Measurements from ENCODE around the gene CROCC2.

CROCC2 gene

GRCh38 chr2:240964704-240965295 is 58.7 kb downstream of the CROCC2 start:
- H3K4me3 ChIP-seq (replicated peaks; ENCODE audit: low read depth, low read length) = no peak overlapping the region
- TF ChIP-seq, protein P1, sequence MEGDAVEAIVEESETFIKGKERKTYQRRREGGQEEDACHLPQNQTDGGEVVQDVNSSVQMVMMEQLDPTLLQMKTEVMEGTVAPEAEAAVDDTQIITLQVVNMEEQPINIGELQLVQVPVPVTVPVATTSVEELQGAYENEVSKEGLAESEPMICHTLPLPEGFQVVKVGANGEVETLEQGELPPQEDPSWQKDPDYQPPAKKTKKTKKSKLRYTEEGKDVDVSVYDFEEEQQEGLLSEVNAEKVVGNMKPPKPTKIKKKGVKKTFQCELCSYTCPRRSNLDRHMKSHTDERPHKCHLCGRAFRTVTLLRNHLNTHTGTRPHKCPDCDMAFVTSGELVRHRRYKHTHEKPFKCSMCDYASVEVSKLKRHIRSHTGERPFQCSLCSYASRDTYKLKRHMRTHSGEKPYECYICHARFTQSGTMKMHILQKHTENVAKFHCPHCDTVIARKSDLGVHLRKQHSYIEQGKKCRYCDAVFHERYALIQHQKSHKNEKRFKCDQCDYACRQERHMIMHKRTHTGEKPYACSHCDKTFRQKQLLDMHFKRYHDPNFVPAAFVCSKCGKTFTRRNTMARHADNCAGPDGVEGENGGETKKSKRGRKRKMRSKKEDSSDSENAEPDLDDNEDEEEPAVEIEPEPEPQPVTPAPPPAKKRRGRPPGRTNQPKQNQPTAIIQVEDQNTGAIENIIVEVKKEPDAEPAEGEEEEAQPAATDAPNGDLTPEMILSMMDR (IDR thresholded peaks at IDR 0.05; ENCODE audit: low read depth, low read length, missing control alignments) = no peak
- no peak for DNase-seq (ENCODE audit: extremely low read depth, low read depth)

- DNase-seq (ENCODE audit: extremely low read depth, low read depth) = no peak
- H3K4me3 ChIP-seq (replicated peaks; ENCODE audit: low read depth, low read length) = no peak overlapping the region
- TF ChIP-seq, protein P1 (IDR thresholded peaks at IDR 0.05; ENCODE audit: low read depth, low read length, missing control alignments) = no peak
These were observed 59.3 kb downstream of the CROCC2 start for GRCh38 chr2:240965296-240965904.

DNA sequence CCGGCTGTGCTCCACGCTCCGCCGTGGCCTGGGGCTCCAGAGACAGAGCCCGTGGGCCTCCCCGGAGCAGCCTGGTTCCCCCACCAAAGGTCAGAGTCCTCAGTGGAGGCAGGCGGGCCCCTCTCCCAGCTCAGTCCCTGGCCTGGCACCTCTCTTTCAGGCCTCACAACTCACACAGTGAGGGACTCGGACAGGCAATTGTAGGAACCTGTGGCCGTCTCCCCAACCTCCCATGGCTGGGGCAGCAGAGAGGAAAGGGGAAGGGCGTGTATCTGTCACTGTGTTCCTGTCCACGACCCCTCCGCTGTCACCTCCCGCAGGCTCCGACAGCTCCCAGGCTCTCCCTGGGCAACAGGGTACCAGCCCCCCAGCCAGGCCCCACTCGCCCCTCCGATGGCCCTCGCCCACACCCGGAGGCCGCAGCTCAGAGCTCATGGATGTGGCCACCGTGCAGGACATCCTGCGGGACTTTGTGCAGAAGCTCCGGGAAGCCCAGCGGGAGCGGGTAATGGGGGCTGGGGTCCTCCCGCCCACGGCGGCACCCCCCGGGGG is 59.8 kb downstream of the CROCC2 start:
- TF ChIP-seq, protein P1 (IDR thresholded peaks at IDR 0.05; ENCODE audit: low read depth, low read length, missing control alignments) = no peak
- DNase-seq (ENCODE audit: extremely low read depth, low read depth) = no peak
- no peak overlapping the region for H3K4me3 ChIP-seq (replicated peaks; ENCODE audit: low read depth, low read length)

GRCh38 chr2:240966457-240966905 is 60.3 kb downstream of the CROCC2 start:
- no peak overlapping the region for H3K4me3 ChIP-seq (replicated peaks; ENCODE audit: low read depth, low read length)
- DNase-seq (ENCODE audit: extremely low read depth, low read depth) = no peak
- TF ChIP-seq, protein P1 (IDR thresholded peaks at IDR 0.05; ENCODE audit: low read depth, low read length, missing control alignments) = no peak

DNA sequence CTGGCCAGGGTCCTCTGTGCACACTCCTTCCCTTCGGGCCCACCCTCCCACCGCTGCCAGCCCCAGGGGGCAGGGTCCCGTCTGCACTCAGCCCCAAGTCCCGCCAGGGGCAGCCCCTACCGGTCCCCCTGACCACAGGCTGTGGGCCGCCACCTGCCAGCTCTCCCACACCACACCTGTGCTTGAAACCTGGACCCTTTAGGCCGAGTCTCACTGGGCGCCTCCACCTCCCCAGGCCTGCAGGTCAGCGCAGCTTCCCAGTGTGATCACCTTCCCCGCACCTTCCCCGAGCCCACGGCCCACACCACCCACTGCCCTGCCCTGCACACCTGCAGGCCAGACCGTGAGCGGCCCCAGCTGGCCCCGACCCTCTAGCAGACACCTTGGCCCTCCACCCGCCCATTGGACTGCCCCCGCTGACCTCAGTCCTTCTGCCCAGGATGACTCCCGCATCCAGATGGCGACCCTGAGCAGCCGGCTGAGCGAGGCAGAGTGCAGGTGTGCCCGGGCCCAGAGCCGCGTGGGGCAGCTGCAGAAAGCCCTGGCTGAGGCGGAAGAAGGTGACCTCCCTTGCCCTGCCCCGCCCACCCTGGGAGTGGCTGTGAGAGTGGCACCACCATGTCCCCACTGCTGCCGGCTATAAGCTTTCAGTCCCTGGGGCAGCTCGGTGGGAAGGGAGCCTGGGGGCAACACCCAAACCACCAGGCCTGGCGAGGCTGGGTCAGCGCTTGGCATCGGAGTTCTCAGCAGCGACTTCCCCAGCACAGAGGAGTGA is 61.0 kb downstream of the CROCC2 start:
- H3K4me3 ChIP-seq (replicated peaks; ENCODE audit: low read depth, low read length) = no peak overlapping the region
- TF ChIP-seq, protein P1 (IDR thresholded peaks at IDR 0.05; ENCODE audit: low read depth, low read length, missing control alignments) = no peak
- DNase-seq (ENCODE audit: extremely low read depth, low read depth) = no peak

GRCh38 chr2:240967681-240968621 is 61.8 kb downstream of the CROCC2 start:
- H3K4me3 ChIP-seq (replicated peaks; ENCODE audit: low read depth, low read length) = no peak overlapping the region
- no peak for DNase-seq (ENCODE audit: extremely low read depth, low read depth)
- TF ChIP-seq, protein P1 (IDR thresholded peaks at IDR 0.05; ENCODE audit: low read depth, low read length, missing control alignments) = no peak
